ENCODE data around the gene SIRPA. TPM values are rescaled to one million over a fixed set of nuclear protein-coding genes. Genes with fewer than 3 reads are reported as not detected.

SIRPA gene
- total RNA-seq, 1 donor from 2014 or later: 35.5 TPM

- no peak for TF ChIP-seq CTCF (IDR thresholded peaks at IDR 0.05; ENCODE audit: insufficient read depth, low read depth, low read length)
- DNase-seq (ENCODE audit: low read depth) (no peak), FAIRE-seq (no peak)
Measured at GRCh38 chr20:1871807-1872458, 23.3 kb upstream of the SIRPA start.

GRCh38 chr20:1872459-1873097, 22.6 kb upstream of the SIRPA start:
- no peak for FAIRE-seq
- H3K4me2 ChIP-seq (ENCODE audit: low read length): no peak overlapping the region

More at GRCh38 chr20:1871807-1872458, 23.3 kb upstream of the SIRPA start:
- H3K4me3 ChIP-seq (ENCODE audit: insufficient read depth, low read depth, low read length): no peak overlapping the region
- no peaks in the 10 kb centered on the region for H3K79me2 ChIP-seq (ENCODE audit: insufficient read depth, low read length)
- peaks cover 10% of the 10 kb centered on the region for H3K4me1 Mint-ChIP-seq (ENCODE audit: low read depth, unreplicated experiment)
- no peak overlapping the region for H3K9ac ChIP-seq (ENCODE audit: low read length)
- H3K4me3 Mint-ChIP-seq (ENCODE audit: unreplicated experiment): no peak overlapping the region
- no peak overlapping the region for H3K27ac ChIP-seq (ENCODE audit: low read depth, low read length)
- H3K4me2 ChIP-seq (ENCODE audit: low read length): no peak overlapping the region
- H3K4me1 ChIP-seq (ENCODE audit: insufficient read depth, low read length): no peaks in the 10 kb centered on the region
- no peak overlapping the region for H2AFZ ChIP-seq (ENCODE audit: low read depth, low read length)
- peaks cover 8% of the 10 kb centered on the region for H3K27me3 Mint-ChIP-seq (ENCODE audit: low read depth, unreplicated experiment)
- H3K27ac Mint-ChIP-seq (ENCODE audit: unreplicated experiment): no peak overlapping the region
- H3K36me3 ChIP-seq (ENCODE audit: insufficient read depth, low read length): no peaks in the 10 kb centered on the region
- peaks cover 4% of the 10 kb centered on the region for H3K9me3 Mint-ChIP-seq (ENCODE audit: unreplicated experiment)
- H3K27me3 ChIP-seq (ENCODE audit: insufficient read depth, low read length): peaks cover 8% of the 10 kb centered on the region
- no peaks in the 10 kb centered on the region for H3K9me3 ChIP-seq (ENCODE audit: insufficient read depth, low read depth, low read length)
- H4K20me1 ChIP-seq (ENCODE audit: insufficient read depth, low read length): no peaks in the 10 kb centered on the region
- H3K36me3 Mint-ChIP-seq (ENCODE audit: low read depth, unreplicated experiment): peaks cover 4% of the 10 kb centered on the region

More at GRCh38 chr20:1872459-1873097, 22.6 kb upstream of the SIRPA start:
- H3K36me3 ChIP-seq (ENCODE audit: insufficient read depth, low read length): no peaks in the 10 kb centered on the region
- no peaks in the 10 kb centered on the region for H4K20me1 ChIP-seq (ENCODE audit: insufficient read depth, low read length)
- no peak overlapping the region for H3K9ac ChIP-seq (ENCODE audit: low read length)
- no peak overlapping the region for H3K4me3 ChIP-seq (ENCODE audit: insufficient read depth, low read depth, low read length)
- peaks cover 3% of the 10 kb centered on the region for H3K27me3 ChIP-seq (ENCODE audit: insufficient read depth, low read length)
- H3K4me1 Mint-ChIP-seq (ENCODE audit: low read depth, unreplicated experiment): peaks cover 6% of the 10 kb centered on the region
- peaks cover 4% of the 10 kb centered on the region for H3K9me3 Mint-ChIP-seq (ENCODE audit: unreplicated experiment)
- no peak for DNase-seq (ENCODE audit: low read depth)
- no peaks in the 10 kb centered on the region for H3K4me1 ChIP-seq (ENCODE audit: insufficient read depth, low read length)
- H3K27ac ChIP-seq (ENCODE audit: low read depth, low read length): no peak overlapping the region
- TF ChIP-seq EZH2 (IDR thresholded peaks at IDR 0.05; ENCODE audit: insufficient read depth, low read length): no peak
- TF ChIP-seq CTCF (IDR thresholded peaks at IDR 0.05; ENCODE audit: insufficient read depth, low read depth, low read length): no peak
- no peaks in the 10 kb centered on the region for H3K79me2 ChIP-seq (ENCODE audit: insufficient read depth, low read length)
- H3K36me3 Mint-ChIP-seq (ENCODE audit: low read depth, unreplicated experiment): peaks cover 4% of the 10 kb centered on the region
- H3K27ac Mint-ChIP-seq (ENCODE audit: unreplicated experiment): no peak overlapping the region
- H3K9me3 ChIP-seq (ENCODE audit: insufficient read depth, low read depth, low read length): no peaks in the 10 kb centered on the region
- peaks cover 8% of the 10 kb centered on the region for H3K27me3 Mint-ChIP-seq (ENCODE audit: low read depth, unreplicated experiment)
- H2AFZ ChIP-seq (ENCODE audit: low read depth, low read length): no peak overlapping the region
- no peak overlapping the region for H3K4me3 Mint-ChIP-seq (ENCODE audit: unreplicated experiment)
